AML-193 (cell line): ENCODE results near the gene GDPD5.

Experiments used
- DNase-seq, 2 experiments: peaks; one replicate each; lab custom pipeline; 2025; lab: John Stamatoyannopoulos, UW

Gene GDPD5

GRCh38 chr11:75558939-75559843 lies 33.5 kb upstream of the GDPD5 start:
- no peak for DNase-seq

- no peak for DNase-seq
These were observed 32.1 kb upstream of the GDPD5 start for GRCh38 chr11:75557666-75558494.

GRCh38 chr11:75556275-75556674 lies 30.5 kb upstream of the GDPD5 start:
- no peak for DNase-seq

GRCh38 chr11:75555079-75555811 lies 29.5 kb upstream of the GDPD5 start:
- no peak for DNase-seq

- no peak for DNase-seq
These were observed 28.7 kb upstream of the GDPD5 start for GRCh38 chr11:75554258-75555022.

GRCh38 chr11:75553889-75554257 lies 28.1 kb upstream of the GDPD5 start:
- DNase-seq = no peak

GRCh38 chr11:75553182-75553581 lies 27.4 kb upstream of the GDPD5 start:
- no peak for DNase-seq

- DNase-seq = no peak
These were observed 23.7 kb upstream of the GDPD5 start for GRCh38 chr11:75549370-75549958.

- no peak for DNase-seq
These were observed 23.0 kb upstream of the GDPD5 start for GRCh38 chr11:75548595-75549272.

GRCh38 chr11:75547617-75548058 lies 21.9 kb upstream of the GDPD5 start:
- DNase-seq = peak; percentile 40 to 50

GRCh38 chr11:75547177-75547576 lies 21.4 kb upstream of the GDPD5 start:
- no peak for DNase-seq

- DNase-seq = no peak
These were observed 18.1 kb upstream of the GDPD5 start for GRCh38 chr11:75543806-75544205.

- no peak for DNase-seq
These were observed 16.3 kb upstream of the GDPD5 start for GRCh38 chr11:75542088-75542438.

GRCh38 chr11:75541193-75542087 lies 15.7 kb upstream of the GDPD5 start:
- DNase-seq = no peak

- DNase-seq = no peak
These were observed 14.0 kb upstream of the GDPD5 start for GRCh38 chr11:75539459-75540334.

- no peak for DNase-seq
These were observed 12.6 kb upstream of the GDPD5 start for GRCh38 chr11:75538150-75538942.

GRCh38 chr11:75537740-75538139 lies 12.0 kb upstream of the GDPD5 start:
- no peak for DNase-seq
